Hematopoietic multipotent progenitor cell treated with erythropoietin and hydrocortisone succinate and interleukin-3 and kit ligand, for 6 days (in vitro differentiated cells): Measurements from ENCODE around the gene MDGA2.
A peak's percentile ranks its signal among the peaks of the same experiment; 100 is the strongest.
"Not testable (repeated sequence)": the region's sequence is repeated elsewhere in the genome, so short reads cannot be mapped to it uniquely, and the experiment has no call there.

Experiments
- DNase-seq: peaks from one replicate; pipeline ENCODE4 v3.0.0-alpha.2; 2015

MDGA2 gene

DNA sequence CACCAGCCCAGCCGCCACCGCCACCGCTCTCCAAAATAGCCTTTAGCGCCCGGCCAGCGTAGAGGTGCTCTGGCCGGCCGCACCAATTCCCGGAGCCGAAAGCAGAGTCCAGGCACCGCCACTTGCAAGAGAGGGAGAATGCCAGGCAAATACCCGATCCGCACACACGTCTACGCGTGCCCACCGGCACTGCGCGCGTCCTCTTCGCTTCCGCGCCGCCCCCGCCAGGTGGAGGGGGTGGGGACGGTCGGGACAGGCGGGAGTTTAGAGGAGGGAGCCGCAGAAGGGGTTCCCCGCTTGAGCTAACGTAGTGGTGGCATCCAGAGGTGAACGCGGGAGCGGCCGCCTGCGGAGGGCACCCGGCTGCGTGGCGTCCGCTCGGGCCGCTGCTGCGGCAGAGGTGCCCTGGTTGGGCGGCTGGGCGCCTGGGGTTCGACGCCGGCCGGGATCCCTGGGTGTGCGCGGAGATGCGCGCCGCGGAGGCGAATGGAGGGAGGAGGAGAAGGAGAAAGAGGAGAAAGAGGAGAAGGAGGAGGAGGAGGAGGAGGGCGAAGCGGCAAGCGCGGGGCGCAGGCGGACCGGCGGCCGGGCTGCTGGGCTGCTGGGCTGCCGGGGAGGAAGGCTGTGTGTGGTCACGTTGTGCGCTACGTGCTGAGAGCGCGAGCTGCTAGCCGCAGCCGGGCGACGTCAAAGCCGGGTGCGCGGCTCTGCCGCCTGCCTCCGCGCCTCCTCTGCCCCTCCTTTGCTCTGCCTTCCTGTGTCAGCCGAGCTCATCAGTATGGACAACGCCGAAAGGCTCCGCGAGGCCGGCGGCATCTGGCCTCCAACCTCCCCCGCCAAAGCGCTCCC is at the start of gene MDGA2:
Gene MDGA2 (minus strand): TSS at position 140 of the 849 bp plus-strand sequence.
- DNase-seq: peak; percentile 13

DNA sequence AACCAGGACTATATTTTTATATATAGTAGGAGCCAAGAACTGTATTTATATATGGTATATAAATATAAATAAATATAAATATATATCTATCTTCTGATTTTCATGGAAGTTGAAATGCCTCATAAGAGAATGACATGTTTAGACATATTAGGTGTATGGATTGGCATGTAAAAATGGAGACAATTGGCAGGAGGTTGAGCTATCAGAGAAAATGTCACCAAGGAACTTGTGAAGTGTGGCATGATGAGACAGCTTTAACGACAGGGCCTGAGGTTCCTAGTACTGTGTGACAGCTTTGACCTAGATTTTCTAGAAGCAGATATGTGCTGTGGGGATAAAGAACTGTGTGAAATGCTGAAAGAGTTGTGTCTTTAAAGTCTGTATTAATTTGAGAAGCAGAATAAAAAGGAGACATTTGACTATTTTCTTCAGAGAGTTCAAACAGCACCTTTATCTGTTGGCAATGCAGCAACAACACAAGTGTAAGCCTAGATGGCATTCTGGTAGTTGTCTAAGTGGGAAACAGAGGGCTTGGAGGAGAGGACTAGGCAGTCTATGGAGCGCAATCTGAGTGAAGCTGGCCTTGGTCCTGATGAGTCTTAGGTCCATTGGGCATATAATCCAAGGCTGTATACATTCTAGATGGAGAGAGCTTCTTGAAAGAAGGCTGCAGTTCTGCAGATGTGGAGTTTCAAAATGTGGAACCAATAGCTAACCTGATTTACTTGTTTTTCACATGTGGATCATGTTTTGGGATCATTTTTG is 47.7 kb upstream of the MDGA2 start:
- DNase-seq: no peak

DNA sequence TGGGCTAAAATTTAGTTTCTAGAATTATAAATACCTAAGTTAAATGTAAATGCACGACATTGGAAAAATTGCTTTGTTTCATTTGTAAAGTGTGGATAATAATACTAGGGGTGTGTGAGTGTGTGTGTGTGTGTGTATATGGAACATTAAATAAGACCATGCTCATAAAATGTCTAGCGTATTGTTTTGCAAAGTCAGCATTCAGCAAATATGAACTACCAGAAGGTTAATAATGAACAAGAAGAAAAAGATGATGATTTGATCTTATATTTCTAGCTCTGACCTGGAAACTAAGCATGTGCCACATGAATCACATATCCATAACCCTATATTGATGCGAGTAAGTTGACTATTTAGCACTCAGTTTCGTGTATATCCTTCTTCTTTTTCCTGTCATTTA is 44.9 kb upstream of the MDGA2 start:
- no peak for DNase-seq

DNA sequence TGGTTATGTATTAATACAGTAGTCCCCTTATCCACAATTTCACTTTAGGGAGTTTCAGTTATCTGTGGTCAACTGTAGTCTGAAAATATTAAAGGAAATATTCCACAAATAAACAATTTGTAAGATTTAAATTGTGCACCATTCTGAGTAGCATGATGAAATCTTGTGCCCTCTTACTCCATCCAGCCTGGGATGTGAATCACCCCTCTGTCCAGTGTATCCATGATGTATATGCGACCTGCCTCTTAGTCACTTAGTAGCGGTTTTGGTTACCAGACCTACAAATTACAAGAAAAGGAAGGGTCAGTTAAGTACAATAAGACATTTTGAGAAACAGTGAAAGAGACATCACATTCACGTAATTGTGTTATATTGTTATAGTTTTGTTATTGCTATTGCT is 39.9 kb upstream of the MDGA2 start:
- no peak for DNase-seq

DNA sequence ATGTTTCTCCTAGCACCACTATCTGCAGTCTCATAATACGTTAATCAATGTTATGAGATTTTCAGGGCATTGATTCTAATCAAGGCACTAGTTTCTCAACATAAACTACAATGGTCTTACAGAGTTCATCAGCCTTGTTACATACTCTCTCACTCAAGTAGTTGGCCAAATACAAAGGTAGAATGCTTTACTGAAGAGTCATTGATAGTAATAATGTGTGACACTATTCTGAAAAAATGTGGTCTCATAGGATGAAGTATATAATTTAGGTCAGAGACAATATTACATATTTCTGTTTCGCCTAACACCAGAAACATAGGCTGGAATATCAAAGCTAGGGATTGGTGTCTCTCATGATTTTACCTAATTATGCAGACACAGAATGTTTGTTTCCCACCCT is 35.2 kb upstream of the MDGA2 start:
- DNase-seq: no peak

DNA sequence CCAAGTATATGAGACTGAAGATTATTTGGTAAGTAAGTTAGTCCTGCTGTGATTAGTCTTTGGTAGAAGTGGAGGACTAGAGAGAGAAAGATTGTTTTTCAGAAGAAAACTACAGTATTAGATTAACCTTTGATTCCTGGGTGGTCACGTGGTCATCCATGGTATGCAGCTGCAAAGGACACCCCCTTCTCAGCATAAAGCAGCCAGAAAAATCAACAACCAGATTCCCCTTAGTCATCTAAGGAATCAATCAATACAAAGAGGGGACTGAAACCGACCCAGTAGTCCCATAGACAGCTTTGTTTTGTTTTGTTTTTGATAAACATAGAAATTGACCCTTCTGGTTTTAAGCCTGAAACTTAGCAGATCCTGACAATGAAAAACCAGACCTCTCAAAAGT is 30.3 kb upstream of the MDGA2 start:
- no peak for DNase-seq

DNA sequence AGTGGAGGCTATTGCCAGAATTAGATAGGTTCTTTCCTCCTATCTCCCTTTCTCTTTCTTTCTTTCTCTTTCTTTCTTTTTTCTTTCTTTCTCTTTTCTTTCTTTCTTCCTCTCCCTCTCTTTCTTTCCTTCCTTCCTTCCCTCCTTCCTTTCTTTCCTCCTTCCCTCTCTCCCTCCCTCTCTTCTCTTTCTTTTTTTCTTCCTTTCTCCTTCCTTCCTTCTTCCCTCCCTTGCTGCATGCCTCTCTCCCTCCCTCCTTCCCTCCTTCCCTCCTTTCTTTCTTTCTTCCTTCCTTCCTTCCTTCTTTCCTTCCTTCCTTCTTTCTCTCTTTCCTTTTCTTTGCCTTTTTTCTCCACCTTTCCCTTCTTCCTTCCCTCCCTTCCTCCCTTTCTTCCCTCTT is 16.4 kb upstream of the MDGA2 start:
- no peak for DNase-seq

DNA sequence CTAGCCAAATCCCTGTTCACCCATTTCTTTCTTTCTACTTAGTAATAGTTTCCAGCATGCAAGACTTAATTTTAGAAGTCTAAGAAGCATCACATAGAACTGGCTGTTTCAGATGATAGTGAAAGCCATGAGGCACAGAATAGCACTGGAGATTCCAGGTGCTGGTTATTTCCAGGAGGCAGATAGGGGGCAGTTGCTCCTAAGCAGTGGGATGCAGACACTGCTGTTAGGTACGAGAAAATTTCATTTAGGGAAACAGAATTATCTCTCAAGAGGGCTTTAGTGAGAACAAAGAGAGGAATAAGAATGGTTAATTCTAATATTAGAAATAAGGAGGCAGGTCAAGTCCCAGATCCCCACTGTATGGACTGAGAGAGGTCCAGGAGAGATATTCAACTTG is 3.6 kb upstream of the MDGA2 start:
- DNase-seq: no peak

DNA sequence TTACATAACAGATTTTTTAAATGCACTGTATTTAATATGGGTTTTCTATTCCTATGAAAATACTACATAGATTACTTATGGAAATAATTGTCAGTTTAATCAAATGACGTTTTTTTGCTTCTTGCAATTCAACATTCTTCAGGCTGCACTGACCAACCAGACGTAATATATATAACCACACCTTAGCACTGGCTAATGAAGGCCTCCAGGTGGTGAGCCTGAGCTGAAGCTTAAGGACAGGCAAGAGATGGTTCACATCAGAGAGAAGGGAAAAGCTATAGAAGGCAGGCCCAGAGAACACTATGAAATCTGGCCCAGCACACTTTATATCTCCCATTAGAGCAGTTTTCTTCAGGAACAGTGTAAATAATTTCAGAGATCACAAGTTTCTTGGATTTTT is 2.8 kb upstream of the MDGA2 start:
- no peak for DNase-seq

DNA sequence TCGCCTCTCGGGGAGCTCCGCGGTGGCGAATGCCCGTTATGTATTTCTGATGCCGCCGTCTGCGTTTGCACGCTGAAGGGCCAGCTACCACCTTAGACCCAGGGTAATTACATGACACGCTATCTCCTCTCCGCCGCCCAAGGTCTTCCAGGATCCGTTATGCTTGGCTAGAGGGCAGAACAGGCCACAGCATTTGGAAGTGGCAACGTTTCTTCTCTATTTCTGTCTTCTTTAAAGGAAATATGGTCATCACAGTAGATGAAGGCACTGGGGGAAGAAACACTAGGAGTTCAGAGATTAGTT is 861 bp upstream of the MDGA2 start:
- DNase-seq: no peak

DNA sequence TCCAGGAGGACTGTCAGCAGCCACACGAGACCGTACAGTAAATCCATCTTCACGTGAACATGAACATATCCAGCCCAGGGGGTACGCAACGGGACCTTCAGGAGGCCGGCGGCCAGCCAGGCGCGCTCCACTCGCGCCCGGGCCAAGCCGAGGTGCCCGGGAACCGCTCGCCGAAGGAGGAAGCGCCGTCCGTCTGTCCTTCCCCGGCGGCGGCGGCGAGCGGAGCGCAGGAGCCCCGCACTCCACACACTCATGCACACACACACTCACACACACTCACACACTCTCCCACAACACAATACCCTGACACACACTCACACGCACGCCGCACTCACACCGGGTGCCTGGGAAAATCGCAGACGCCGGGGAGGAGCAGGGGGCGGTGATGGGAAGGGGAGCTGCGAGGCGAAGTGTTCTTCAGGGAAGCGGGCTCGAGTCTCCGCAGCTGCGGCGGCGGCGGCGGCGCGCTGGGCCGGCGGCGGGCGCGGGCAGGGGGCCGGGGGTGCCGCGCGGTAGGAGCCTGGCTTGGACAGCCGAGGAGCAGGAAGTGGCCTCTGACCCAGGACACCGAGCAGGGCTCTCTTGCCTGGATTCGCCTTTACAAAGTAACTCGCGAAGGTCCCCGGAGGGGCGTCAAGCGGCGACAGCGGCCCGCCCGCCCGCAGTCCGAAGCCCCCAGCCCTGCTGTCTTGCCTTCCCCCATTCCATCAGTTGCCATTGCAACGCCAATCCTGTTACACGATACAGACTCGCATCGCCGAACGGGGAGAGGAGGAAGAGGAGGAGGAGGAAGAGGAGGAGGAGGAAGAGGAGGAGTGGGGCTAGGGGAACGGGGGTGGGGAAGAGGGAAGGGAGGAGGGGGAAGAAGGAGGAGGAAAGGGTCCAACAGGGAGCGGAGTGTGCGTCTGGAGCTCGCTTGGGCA is 601 bp downstream of the MDGA2 start:
- no peak for DNase-seq

DNA sequence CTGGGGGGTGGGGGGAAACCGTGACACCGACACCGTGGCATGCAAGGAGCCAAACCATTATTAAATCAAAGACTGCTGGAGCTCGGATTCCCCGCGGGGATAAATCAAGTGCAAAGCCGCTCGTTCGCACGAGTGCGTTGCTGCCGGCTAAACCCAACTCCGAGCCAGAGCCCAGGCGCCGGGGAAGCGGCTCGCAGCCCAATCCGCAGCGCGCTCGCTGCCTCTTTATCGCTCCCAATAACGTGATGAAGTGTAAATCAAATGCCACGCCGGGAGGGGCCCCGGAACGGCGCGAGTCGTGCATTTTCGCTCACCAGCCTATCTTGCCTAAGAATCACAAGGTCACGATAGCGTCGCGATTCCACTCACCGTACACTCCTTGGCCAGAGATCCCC is 1.3 kb downstream of the MDGA2 start:
- no peak for DNase-seq

DNA sequence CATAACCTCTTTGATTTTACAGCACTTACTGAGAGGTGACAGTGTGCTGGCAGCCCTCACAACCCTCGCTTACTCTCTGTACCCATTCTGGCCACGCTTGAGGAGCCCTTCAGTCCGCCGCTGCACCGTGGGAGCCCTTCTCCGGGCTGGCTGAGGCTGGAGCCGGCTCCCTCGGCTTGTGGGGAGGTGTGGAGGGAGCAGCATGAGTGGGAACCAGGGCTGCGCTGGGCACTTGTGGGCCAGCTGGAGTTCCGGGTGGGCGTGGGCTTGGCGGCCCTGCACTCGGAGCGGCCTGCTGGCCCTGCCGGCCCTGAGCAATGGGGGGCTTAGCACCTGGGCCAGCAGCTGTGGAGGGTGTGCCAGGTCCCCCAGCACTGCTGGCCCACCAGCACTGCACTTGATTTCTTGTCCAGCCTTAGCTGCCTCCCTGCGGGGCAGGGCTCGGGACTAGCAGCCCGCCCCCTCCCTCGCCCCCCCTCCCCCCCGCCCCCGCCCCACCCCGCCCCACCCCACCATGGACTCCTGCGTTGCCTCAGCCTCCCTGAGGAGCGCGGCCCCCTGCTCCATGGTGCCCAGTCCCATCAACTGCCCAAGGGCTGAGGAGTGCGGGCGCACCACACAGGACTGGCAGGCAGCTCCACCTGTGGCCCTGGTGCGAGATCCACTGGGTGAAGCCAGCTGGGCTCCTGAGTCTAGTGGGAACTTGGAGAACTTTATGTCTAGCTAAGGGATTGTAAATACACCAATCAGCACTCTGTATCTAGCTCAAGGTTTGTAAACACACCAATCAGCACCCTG is 9.9 kb downstream of the MDGA2 start:
- DNase-seq: no peak

DNA sequence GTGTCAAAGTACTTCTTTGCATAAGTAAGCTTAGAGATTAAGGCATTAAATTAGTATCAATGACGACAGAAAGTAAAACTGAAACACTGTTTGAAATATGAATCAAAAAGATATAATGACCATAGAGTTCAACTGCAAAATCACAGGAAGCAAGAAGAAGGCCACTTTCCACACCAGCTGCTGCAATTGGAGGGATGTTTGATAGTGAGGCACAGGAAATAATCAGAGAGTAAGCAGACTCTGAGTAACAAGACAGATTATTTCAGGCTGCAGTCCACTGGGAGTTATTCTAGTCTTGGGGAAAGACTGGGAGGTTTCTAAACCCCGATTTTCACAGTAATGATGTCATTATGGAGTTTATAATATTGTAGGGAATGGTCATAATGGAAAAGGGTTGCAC is 12.9 kb downstream of the MDGA2 start:
- DNase-seq: no peak

DNA sequence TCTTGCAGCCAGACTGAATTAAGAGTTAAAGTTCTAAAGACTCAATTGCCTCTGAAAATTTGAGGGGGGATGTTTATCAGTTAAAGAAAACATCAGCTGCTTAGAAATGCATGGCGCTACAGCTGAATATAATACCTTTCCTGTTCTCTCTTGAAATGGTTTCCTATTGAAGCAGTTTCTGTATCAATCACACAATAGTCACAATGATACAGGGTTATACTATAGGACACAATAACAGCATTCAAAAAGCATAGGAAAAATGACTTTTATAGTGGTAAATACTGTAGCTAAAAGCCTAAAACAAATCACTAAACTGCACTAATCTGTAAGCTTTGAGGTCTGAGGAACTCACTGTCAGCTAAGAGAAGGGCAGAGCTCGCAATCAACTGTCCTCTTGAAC is 15.2 kb downstream of the MDGA2 start:
- DNase-seq: no peak

DNA sequence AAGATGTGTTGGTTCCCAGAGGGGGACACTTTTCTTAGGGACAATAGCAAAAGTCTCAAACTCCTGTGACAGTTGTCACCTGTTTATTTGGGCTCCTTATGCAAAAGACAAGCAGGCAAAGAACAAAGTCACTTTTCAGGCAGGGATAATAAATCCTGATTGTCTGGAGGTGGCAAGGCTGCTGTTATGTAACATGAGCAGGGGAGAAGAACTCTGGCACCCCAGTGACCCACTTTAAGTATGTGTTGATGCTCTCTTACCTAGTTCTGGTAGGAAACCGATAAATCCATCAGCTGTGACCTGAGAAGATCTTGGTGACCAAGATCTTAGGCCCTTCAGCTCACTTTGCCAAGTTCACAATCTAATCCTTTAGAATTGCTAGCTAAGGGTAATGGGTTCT is 17.4 kb downstream of the MDGA2 start:
- no peak for DNase-seq

DNA sequence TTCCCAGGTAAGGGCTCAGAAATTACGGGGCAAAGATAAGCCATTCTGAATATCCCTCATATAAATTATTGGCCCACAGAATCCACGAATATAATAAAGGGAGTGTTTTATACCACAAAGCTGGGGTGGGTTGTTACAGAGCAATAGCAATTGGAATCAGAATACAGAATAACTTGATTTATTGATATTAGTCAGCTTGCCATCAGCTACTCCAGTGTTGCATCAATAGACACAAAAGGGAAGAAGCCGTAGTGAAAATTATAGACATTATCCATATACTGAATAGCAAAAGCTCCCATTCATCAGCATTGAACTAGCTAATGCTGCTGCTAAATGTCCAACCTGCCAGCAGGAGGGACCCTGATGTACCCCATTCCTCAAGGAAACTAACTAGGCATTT is 18.3 kb downstream of the MDGA2 start:
- DNase-seq: no peak

DNA sequence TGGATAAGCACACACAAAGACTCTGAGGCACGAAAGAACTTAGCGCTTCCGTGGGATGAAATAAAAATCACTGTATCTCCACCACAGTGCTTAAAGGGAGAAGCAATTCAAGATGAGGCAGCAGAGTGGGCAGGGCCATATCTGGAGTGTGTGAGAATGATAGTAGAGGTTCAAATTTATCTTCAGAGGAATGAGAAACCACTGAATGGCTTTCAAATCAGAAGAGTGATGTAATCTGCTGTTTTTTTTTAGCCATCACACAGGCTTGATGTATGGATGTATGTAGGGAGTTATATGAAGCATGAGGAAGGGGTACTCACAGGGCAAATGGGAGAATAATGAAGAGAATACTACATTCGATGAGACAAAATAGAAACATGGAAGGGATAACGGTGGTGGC is 24.1 kb downstream of the MDGA2 start:
- DNase-seq: no peak

DNA sequence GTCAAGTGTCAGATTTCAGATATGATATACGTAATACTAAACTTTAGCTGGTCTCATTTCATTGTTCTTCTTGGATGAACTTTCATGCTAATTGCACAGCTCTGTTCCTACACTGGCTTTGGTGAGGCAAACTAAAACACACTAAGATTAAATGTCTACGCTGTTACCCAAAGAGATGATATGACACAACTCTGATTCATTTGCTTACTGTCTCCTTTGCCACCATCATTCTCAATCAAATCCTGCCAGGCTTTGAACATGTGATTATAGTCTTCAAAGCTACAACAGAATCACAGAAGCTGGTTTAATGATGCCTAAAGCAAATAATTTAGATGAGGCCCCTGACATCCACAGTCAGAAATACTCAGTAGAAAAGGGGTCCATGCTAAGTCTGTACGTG is 37.7 kb downstream of the MDGA2 start:
- no peak for DNase-seq

DNA sequence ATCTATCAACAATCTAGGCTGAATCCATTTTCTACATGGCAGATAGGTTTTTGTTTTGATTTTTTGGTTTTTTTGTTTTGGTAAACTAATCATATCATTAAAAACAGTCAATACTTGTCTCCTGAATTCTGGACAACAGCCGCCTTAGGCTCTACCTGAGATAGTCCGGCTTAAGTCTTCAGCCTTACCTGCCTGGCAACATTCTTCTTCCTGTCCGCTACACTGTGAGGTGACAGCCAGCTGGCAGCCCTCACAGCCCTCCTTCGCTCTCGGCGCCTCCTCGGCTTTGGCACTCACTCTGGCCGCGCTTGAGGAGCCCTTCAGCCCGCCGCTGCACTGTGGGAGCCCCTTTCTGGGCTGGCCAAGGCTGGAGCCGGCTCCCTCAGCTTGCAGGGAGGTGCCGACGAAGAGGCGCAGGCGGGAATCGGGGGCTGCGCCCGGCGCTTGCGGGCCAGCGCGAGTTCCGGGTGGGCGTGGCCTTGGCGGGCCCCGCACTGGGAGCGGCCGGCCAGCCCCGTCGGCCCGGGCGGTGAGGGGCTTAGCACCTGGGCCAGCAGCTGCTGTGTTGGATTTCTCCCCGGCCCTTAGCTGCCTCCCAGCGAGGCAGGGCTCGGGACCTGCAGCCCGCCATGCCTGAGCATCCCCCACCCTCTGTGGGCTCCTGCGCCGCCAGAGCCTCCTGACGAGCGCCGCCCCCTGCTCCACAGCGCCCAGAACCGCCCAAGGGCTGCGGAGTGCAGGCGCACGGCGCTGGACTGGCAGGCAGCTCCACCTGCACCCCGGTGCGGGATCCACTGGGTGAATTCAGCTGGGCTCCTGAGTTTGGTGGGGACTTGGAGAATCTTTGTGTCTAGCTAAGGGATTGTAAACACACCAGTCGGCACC is 49.0 kb downstream of the MDGA2 start:
- no peak for DNase-seq

DNA sequence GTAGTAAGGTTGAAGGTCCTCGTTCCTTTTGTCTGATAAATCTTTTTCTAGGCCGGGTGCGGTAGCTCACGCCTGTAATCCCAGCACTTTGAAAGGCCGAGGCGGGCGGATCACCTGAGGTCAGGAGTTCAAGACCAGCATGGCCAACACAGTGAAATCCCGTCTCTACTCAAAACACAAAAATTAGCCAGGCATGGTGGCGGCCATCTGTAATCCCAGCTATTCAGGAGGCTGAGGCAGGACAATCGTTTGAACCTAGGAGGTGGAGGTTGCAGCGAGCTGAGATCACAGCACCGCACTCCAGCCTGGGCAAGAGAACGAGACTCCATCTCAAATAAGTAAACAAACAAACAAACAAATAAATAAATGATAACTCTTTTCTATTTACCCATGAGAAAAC is 51.3 kb downstream of the MDGA2 start:
- DNase-seq: not testable (repeated sequence)

DNA sequence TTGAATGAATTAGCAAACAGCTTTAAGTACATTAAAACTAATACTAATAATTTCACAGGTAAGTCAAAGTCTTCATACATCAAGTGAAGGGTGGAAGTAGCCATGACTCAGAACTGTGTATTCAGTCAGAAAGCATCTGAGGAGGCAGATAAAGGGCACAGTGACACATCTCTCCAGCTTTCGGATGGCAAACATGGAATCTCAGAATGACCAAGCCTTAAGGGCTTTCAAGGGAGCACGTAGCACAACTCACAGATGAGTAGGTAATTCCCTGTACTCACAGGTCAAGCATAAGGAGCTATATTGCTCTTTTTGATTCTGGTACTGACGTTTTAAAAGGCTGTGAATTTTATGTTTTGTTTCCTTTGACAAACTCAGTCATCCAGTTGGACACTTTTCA is 56.0 kb downstream of the MDGA2 start:
- no peak for DNase-seq
